ENCODE measurements around the gene CACHD1. TPM values are rescaled to one million over a fixed set of nuclear protein-coding genes. Genes with fewer than 3 reads are reported as not detected.

The CACHD1 gene
- total and polyA plus RNA-seq, 9 of the 15 experiments (the other 6 are each of a cell fraction or from before 2014, with no cell fraction given), result 0.07 TPM; not detected in 8

- Histone ChIP-seq H3K4me3 (no peak overlapping the region), H3K27ac (ENCODE audit: extremely low read depth, low read depth, low read length) (no peak overlapping the region), H3K4me1 (replicated peaks in 1 of 2; ENCODE audit: control insufficient read depth in 2 of 2, insufficient read depth in 2 of 2, low read length in 2 of 2) (no peaks in the 10 kb centered on the region), H3K79me2 (ENCODE audit: control insufficient read depth, insufficient read depth, low read length) (no peaks in the 10 kb centered on the region), H3K27me3 (ENCODE audit: control insufficient read depth in 2 of 2, insufficient read depth in 2 of 2, low read length in 2 of 2) (no peaks in the 10 kb centered on the region; a peak in 1 of 5 replicates), H3K9me3 (replicated peaks; ENCODE audit: control insufficient read depth, insufficient read depth, low read depth, low read length) (no peaks in the 10 kb centered on the region), H3K9ac (ENCODE audit: insufficient read depth in 1 of 2, low read depth in 2 of 2, low read length in 2 of 2) (no peak overlapping the region), H3K4me2 (ENCODE audit: insufficient read depth, low read length) (no peak overlapping the region), H2AFZ (ENCODE audit: low read depth, low read length) (no peak overlapping the region), H4K20me1 (replicated peaks; ENCODE audit: control insufficient read depth, insufficient read depth, low read length) (no peaks in the 10 kb centered on the region), H3K36me3 (ENCODE audit: control insufficient read depth, insufficient read depth, low read length) (no peaks in the 10 kb centered on the region), H3K9me1 (ENCODE audit: control insufficient read depth, insufficient read depth, low read length) (no peaks in the 10 kb centered on the region)
- 0% methylated on average over 1 of the region's 1 CpG for WGBS (ENCODE audit: insufficient coverage, low coverage, missing lambda C conversion rate)
- no peak for ATAC-seq
- no peak for FAIRE-seq
- in situ Hi-C loops (cut with MboI) (no loop called here), intact Hi-C loops (cut with micrococcal nuclease) (no loop called here)
- DNase-seq (ENCODE audit: extremely low read depth in 1 of 4, low spot score in 3 of 4), result no peak
- ChIA-PET POLR2A (interaction anchor here (0.9 kb wide), 1 partner anchor 11 kb away, joined by 3 read pairs; no protein-coding TSS in a partner anchor), CTCF (ENCODE audit: low intra/inter-chr PET ratio) (no interaction called here)
- BruUV-seq (replicated peaks), result no TSS peak
- TF ChIP-seq MTF1 (CRISPR knock-in tag; IDR thresholded peaks at IDR 0.05; ENCODE audit: borderline replicate concordance), result no peak
- TF ChIP-seq PPARD (CRISPR knock-in tag; IDR thresholded peaks at IDR 0.05), result no peak
- no peak for TF ChIP-seq PREB (CRISPR knock-in tag; IDR thresholded peaks at IDR 0.05)
- no peak for TF ChIP-seq ZNF507 (tag; conservative IDR thresholded peaks at IDR 0.05)
- no peak for TF ChIP-seq SIRT6 (IDR thresholded peaks at IDR 0.05; ENCODE audit: low read depth, low read length)
- TF ChIP-seq CBFB (CRISPR knock-in tag; IDR thresholded peaks at IDR 0.05), result no peak
- no peak for TF ChIP-seq MGA (IDR thresholded peaks at IDR 0.05)
- no peak for TF ChIP-seq NKRF (IDR thresholded peaks at IDR 0.05; ENCODE audit: borderline replicate concordance)
These were observed 257.9 kb downstream of the CACHD1 start for GRCh38 chr1:64727861-64728260.

Data from K562 (cell line).